Activated naive CD8-positive, alpha-beta T cell (primary cell): ENCODE results near the gene ZP2.
"Not testable (repeated sequence)": the region's sequence is repeated elsewhere in the genome, so short reads cannot be mapped to it uniquely, and the experiment has no call there.

Experiments
- H3K27ac Mint-ChIP-seq: one replicate; pipeline ENCODE4 v1.8.0; 2021; ENCODE audit warnings: mixed read lengths
- H3K27me3 Mint-ChIP-seq: one replicate; pipeline ENCODE4 v1.8.0; 2021; ENCODE audit warnings: mixed read lengths
- H3K36me3 Mint-ChIP-seq: one replicate; pipeline ENCODE4 v1.8.0; 2021; ENCODE audit warnings: mixed read lengths
- H3K4me1 Mint-ChIP-seq: one replicate; pipeline ENCODE4 v1.8.0; 2021; ENCODE audit warnings: low read depth, mixed read lengths
- H3K4me3 Mint-ChIP-seq: one replicate; pipeline ENCODE4 v1.8.0; 2021; ENCODE audit warnings: mild to moderate bottlenecking, mixed read lengths
- H3K9me3 Mint-ChIP-seq: one replicate; pipeline ENCODE4 v1.8.0; 2021; ENCODE audit warnings: low read depth, mixed read lengths

ZP2 gene

GRCh38 chr16:21195330-21195729 lies 16.0 kb downstream of the ZP2 start:
- not testable (repeated sequence) for H3K27ac Mint-ChIP-seq, H3K9me3 Mint-ChIP-seq, H3K4me3 Mint-ChIP-seq, H3K4me1 Mint-ChIP-seq, H3K36me3 Mint-ChIP-seq
- peaks cover 13% of the 10 kb centered on the region for H3K27me3 Mint-ChIP-seq

DNA sequence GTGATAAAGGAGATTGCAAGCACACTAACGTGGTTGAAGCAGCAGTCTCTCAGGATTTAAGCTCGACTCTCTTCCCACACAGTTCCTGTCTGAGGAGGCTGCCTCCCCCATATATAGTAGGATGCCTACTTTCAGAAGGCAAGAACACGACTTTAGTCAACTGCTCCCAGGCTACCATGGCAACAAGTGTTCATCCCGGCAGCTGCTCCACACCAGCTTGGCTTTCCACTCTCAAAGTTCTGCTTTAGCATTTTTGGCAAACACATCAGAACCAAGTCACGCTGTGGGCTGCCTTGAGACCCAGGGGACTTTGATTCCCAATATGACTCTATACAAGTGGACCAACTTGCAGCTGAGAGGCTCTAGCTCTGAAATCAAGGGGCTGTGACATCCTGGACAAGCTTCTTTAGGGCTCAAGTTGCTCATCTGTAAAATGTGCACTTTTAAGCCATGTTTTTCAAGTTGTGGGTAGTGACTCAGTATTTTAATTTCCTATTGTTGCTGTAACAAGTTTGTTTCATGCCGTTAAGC lies 16.5 kb downstream of the ZP2 start:
- Mint-ChIP-seq H3K9me3 (peaks cover 4% of the 10 kb centered on the region), H3K27me3 (peaks cover 13% of the 10 kb centered on the region), H3K27ac (no peak overlapping the region), H3K4me3 (no peak overlapping the region), H3K36me3 (no peaks in the 10 kb centered on the region), H3K4me1 (no peaks in the 10 kb centered on the region)

DNA sequence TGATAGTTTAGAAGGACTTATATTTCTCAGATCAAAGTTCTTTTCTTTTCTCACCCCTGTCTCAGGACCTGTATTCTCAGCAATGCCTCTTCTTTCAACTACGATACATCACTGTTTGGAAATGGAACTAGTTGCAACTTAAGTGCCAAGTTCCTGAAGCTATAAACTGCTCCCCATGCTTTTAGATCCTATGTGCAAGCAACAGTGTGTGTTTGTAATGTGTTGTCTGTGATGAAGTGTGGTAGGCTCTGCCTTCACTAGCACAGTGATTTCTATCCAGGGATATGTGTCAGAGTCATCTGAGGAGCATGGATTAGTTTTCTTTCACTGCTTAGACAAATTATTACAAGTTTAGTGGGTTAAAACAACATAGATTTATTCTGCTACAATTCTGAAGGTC lies 18.4 kb downstream of the ZP2 start:
- Mint-ChIP-seq H3K27ac (no peak overlapping the region), H3K27me3 (peaks cover 10% of the 10 kb centered on the region)

GRCh38 chr16:21190599-21190998 lies 20.8 kb downstream of the ZP2 start:
- H3K9me3 Mint-ChIP-seq = peaks cover 4% of the 10 kb centered on the region
- H3K27ac Mint-ChIP-seq = no peak overlapping the region
- peaks cover 4% of the 10 kb centered on the region for H3K4me1 Mint-ChIP-seq
- no peaks in the 10 kb centered on the region for H3K36me3 Mint-ChIP-seq
- no peak overlapping the region for H3K4me3 Mint-ChIP-seq
- peaks cover 10% of the 10 kb centered on the region for H3K27me3 Mint-ChIP-seq

More for the DNA sequence above, 18.4 kb downstream of the ZP2 start:
- H3K4me1 Mint-ChIP-seq = peaks cover 4% of the 10 kb centered on the region
- no peaks in the 10 kb centered on the region for H3K36me3 Mint-ChIP-seq
- peaks cover 4% of the 10 kb centered on the region for H3K9me3 Mint-ChIP-seq
- H3K4me3 Mint-ChIP-seq = no peak overlapping the region

- Mint-ChIP-seq H3K4me3 (no peak overlapping the region), H3K9me3 (peaks cover 4% of the 10 kb centered on the region), H3K27me3 (peaks cover 10% of the 10 kb centered on the region), H3K27ac (no peak overlapping the region), H3K36me3 (no peaks in the 10 kb centered on the region), H3K4me1 (peaks cover 4% of the 10 kb centered on the region)
These were observed 21.4 kb downstream of the ZP2 start for GRCh38 chr16:21190013-21190412.

DNA sequence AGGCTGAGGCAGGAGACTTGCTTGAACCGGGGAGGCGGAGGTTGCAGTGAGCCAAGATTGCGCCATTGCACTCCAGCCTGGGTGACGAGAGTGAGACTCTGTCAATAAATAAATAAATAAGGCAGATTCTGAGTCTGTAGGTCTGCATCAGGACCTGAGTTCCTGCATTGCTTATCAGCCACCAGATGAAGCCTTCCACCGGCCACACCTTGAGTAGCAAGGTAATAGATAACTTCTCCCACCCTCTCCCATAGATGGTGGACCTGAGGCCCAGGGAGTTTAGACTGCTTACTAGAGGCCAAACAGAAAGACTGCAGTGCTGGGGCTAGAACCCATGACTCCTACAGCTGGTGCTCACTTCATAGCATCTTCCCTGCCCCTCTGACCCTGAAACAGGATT lies 22.1 kb downstream of the ZP2 start:
- no peak overlapping the region for H3K27ac Mint-ChIP-seq
- H3K9me3 Mint-ChIP-seq = peaks cover 8% of the 10 kb centered on the region
- H3K4me1 Mint-ChIP-seq = peaks cover 6% of the 10 kb centered on the region
- no peaks in the 10 kb centered on the region for H3K36me3 Mint-ChIP-seq
- H3K4me3 Mint-ChIP-seq = no peak overlapping the region
- H3K27me3 Mint-ChIP-seq = peaks cover 8% of the 10 kb centered on the region

DNA sequence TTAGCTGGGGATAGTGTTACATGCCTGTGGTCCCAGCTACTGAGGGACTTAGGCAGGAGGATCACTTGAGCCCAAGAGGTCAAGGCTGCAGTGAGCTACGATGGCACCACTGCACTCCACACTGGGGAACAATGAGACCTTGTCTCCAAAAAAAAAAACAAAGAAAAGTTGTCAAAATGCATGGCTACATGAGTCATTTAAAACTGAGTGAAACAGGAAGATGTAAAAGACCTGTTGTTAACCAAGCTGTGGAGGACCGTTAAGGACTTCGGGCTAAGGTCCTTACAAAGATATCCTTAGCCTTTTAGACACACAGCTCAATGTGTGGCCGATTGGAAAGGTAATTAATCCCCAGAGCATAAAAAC lies 25.1 kb downstream of the ZP2 start:
- Mint-ChIP-seq H3K9me3 (peaks cover 13% of the 10 kb centered on the region), H3K4me3 (no peak overlapping the region), H3K36me3 (peaks cover 12% of the 10 kb centered on the region), H3K27ac (no peak overlapping the region), H3K4me1 (peaks cover 6% of the 10 kb centered on the region), H3K27me3 (peaks cover 3% of the 10 kb centered on the region)

DNA sequence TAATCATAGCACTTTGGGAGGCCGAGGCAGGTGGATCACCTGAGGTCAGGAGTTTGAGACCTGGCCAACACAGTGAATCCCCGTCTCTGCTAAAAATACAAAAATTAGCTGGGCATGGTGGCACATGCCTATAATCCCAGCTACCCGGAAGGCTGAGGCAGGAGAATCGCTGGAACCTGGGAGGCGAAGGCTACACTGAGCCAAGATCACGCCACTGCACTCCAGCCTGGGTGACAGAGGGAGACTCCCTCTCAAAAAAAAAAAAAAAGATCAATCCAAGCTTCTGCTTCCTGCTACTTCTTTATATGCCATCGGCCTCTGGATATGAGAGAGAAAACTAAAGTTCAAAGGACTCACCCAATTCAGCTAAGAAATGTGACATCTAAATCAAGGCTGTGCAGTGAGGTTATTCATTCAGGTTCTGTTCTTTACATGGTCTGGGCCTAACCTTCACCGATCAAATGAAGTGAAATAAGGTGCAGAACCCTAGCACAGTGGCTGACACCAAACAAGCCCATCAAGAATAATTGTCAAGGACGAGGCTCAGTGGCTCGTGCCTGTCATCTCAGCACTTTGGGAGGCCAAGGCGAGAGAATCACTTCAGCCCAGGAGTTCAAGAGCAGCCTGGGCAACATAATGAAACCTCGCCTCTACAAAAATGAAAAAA lies 25.6 kb downstream of the ZP2 start:
- Mint-ChIP-seq H3K9me3 (peaks cover 13% of the 10 kb centered on the region), H3K36me3 (peaks cover 15% of the 10 kb centered on the region), H3K4me1 (peaks cover 6% of the 10 kb centered on the region), H3K4me3 (no peak overlapping the region), H3K27ac (no peak overlapping the region), H3K27me3 (peaks cover 2% of the 10 kb centered on the region)

DNA sequence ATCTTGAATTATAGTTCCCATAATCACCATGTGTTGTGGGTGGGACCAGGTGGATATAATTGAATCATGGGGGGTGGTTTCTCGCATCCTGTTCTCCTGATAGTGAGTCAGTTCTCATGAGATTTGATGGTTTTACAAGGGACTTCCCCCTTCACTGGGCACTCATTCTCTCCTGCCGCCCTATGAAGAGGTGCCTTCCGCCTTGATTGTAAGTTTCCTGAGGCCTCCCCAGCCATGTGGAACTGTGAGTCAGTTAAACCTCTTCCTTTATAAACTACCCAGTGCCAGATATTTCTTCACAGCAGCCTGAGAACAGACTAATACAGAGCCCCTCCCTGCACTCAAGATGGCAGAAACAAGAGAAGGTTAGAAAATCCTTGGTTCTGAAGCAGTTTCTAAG lies 26.5 kb downstream of the ZP2 start:
- Mint-ChIP-seq H3K27ac (no peak overlapping the region), H3K4me3 (no peak overlapping the region), H3K27me3 (peaks cover 2% of the 10 kb centered on the region), H3K9me3 (peaks cover 9% of the 10 kb centered on the region), H3K36me3 (peaks cover 18% of the 10 kb centered on the region), H3K4me1 (peaks cover 6% of the 10 kb centered on the region)

DNA sequence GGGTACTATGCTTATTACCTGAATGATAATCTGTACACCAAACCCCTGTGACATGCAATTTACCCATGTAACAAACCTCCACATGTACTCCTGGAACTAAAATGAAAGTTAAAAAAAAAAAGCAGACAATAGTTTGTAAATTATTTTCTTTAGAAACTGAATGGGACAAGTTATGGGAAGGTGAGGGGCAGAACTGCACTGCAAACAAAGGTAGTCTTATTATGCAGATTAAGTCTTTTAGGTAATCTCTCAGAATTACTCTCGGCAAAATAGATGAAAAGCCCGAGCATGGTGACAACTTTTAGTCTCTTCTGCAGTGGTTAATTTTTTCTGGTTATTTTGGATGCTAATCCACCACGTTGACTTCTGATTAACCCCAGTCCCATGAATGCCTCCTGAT lies 27.4 kb downstream of the ZP2 start:
- Mint-ChIP-seq H3K36me3 (peaks cover 22% of the 10 kb centered on the region), H3K4me1 (peaks cover 6% of the 10 kb centered on the region), H3K27me3 (peaks cover 2% of the 10 kb centered on the region), H3K27ac (no peak overlapping the region), H3K4me3 (no peak overlapping the region), H3K9me3 (peaks cover 9% of the 10 kb centered on the region)

DNA sequence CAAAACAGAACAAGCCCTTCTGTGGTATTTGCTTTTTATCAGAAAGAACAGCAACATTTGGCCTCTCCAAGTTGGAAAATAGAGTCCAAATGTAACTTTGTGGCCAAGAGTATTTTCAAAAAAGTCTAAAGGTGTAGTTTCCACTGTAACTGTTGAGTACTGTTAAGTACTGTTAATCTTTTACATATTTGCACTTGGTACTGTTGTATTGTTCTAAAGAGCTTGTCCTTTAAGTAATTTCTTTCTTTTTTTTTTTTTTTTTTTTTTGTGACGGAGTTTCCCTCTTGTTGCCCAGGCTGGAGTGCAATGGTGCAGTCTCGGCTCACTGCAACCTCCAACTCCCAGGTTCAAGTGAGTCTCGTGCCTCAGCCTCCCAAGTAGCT lies 31.4 kb downstream of the ZP2 start:
- Mint-ChIP-seq H3K36me3 (peaks cover 40% of the 10 kb centered on the region), H3K4me3 (no peak overlapping the region), H3K27ac (no peak overlapping the region), H3K4me1 (peaks cover 2% of the 10 kb centered on the region), H3K9me3 (peaks cover 9% of the 10 kb centered on the region), H3K27me3 (no peaks in the 10 kb centered on the region)

DNA sequence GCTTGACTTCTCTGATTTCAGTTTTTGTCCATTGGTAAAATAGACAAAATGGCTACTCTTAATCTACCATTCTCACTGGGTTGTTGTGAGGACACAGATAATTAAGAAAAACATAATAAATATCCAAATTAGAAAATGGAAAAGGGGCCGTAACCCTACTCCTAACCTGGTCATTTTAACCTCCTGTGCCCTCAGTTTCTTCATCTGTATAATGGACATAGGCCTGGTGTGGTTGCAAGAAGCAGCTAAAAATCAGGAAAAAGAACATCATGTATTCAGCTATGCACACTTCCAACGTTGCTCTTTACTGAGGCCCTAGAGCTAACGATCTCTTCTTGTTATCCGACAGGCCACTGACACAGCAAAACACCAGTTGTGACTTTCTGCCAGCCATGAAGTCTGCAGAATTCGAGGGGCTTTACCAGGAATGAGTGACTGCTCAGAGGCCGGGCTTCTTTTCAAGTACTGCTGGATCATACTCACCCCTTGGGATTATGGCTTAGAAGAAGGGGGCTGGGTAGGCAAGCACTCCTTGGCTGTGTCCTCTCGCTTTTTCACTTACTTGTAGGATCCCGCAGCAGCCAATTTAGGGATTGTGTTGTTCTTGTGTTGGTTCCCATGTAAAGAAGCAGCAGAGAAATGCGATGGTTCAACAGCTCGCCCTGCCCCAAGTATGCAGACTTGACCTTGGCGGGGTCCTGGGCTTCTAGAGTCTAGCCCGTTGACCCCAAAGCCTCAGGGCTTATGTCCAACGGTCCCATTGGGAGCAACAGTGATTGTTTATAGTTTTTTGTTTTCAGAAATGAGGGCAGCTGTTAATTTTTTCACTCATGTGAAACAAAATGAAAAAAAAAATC lies 32.0 kb downstream of the ZP2 start:
- peaks cover 6% of the 10 kb centered on the region for H3K9me3 Mint-ChIP-seq
- no peak overlapping the region for H3K4me3 Mint-ChIP-seq
- peaks cover 40% of the 10 kb centered on the region for H3K36me3 Mint-ChIP-seq
- no peak overlapping the region for H3K27ac Mint-ChIP-seq
- no peaks in the 10 kb centered on the region for H3K4me1 Mint-ChIP-seq
- no peaks in the 10 kb centered on the region for H3K27me3 Mint-ChIP-seq

GRCh38 chr16:21175397-21175796 lies 36.0 kb downstream of the ZP2 start:
- Mint-ChIP-seq H3K27me3 (no peaks in the 10 kb centered on the region), H3K4me3 (no peak overlapping the region), H3K27ac (no peak overlapping the region), H3K9me3 (no peaks in the 10 kb centered on the region), H3K36me3 (peaks cover 29% of the 10 kb centered on the region), H3K4me1 (no peaks in the 10 kb centered on the region)

DNA sequence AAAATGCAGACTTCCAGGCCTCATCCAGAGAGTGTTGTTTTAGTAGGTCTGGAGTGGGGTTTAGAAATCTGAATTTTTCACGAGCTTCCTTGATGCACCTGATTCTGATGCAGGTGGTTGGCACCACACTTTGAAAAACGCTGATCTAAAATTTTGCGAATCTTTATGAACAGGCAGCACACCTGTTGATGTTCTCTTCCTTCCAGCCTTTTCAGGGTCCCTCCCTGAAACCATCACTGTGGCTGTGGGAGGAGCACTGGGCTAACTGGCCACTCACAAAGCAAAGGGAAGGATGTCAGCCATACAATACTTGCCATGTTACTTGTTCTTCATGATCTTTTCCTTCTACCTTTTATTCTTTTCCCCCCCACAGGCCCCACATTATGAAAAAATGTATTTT lies 38.7 kb downstream of the ZP2 start:
- H3K27ac Mint-ChIP-seq = no peak overlapping the region
- peaks cover 15% of the 10 kb centered on the region for H3K36me3 Mint-ChIP-seq
- H3K4me1 Mint-ChIP-seq = no peaks in the 10 kb centered on the region
- H3K9me3 Mint-ChIP-seq = no peaks in the 10 kb centered on the region
- H3K4me3 Mint-ChIP-seq = no peak overlapping the region
- H3K27me3 Mint-ChIP-seq = no peaks in the 10 kb centered on the region

- H3K9me3 Mint-ChIP-seq, H3K27me3 Mint-ChIP-seq, H3K4me1 Mint-ChIP-seq, H3K4me3 Mint-ChIP-seq, H3K27ac Mint-ChIP-seq: not testable (repeated sequence)
- H3K36me3 Mint-ChIP-seq = peaks cover 12% of the 10 kb centered on the region
These were observed 41.3 kb downstream of the ZP2 start for GRCh38 chr16:21170116-21170515.
